Esophagus squamous epithelium (tissue), 4 donors: ENCODE measurements around the gene CFI.

Experiments used
- POLR2A ChIP-seq, 4 donors: fragments of 450-650 bp; IDR thresholded peaks; one replicate each; pipeline ENCODE4 v1.6.1; 2017; ENCODE audit warnings: antibody characterized with exemption in 4 of 4, mild to moderate bottlenecking in 4 of 4, moderate library complexity in 3 of 4
- TF ChIP-seq, protein P1 (sequence below), 6 experiments: fragments of 450-650 bp in 4 of 6; fragments of 200-600 bp in 2 of 6; sonication (generic) in 2 of 6; IDR thresholded peaks; one replicate each; pipeline ENCODE4 v1.5.1; 2016 to 2019; ENCODE audit warnings: antibody characterized with exemption in 6 of 6, mild to moderate bottlenecking in 4 of 6, moderate library complexity in 4 of 6

DNA sequence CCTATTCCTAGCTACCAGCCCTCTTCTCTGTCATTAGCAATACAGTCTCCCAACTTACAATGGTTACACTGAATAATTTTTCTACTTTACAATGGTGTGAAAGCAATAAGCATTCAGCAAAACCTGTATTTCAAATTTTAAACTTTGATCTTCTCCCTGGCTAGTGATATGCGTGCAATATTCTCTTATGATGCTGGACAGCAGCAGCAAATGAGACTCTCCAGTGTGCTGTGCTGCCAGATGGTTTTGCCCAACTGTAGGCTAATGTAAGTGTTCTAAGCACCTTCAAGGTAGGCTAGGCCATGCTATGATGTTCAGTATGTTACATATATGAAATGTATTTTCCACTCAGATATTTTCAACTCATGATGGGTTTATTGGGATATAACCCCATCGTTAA, 7.9 kb upstream of the CFI start:
- no peak for TF ChIP-seq POLR2A (IDR thresholded peaks at IDR 0.05)
- TF ChIP-seq, protein P1, sequence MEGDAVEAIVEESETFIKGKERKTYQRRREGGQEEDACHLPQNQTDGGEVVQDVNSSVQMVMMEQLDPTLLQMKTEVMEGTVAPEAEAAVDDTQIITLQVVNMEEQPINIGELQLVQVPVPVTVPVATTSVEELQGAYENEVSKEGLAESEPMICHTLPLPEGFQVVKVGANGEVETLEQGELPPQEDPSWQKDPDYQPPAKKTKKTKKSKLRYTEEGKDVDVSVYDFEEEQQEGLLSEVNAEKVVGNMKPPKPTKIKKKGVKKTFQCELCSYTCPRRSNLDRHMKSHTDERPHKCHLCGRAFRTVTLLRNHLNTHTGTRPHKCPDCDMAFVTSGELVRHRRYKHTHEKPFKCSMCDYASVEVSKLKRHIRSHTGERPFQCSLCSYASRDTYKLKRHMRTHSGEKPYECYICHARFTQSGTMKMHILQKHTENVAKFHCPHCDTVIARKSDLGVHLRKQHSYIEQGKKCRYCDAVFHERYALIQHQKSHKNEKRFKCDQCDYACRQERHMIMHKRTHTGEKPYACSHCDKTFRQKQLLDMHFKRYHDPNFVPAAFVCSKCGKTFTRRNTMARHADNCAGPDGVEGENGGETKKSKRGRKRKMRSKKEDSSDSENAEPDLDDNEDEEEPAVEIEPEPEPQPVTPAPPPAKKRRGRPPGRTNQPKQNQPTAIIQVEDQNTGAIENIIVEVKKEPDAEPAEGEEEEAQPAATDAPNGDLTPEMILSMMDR (IDR thresholded peaks at IDR 0.05): no peak
